HG03558 (cell line): ENCODE measurements around the gene TPST2.

Experiments
- ATAC-seq: cut with Tn5 transposase; IDR thresholded peaks from one replicate; pipeline ENCODE4 v1.9.1; 2021; ENCODE audit warnings: moderate number of reproducible peaks; ENCODE audit not compliant: unreplicated experiment; ENCODE audit errors: extremely low read depth

Gene TPST2

DNA sequence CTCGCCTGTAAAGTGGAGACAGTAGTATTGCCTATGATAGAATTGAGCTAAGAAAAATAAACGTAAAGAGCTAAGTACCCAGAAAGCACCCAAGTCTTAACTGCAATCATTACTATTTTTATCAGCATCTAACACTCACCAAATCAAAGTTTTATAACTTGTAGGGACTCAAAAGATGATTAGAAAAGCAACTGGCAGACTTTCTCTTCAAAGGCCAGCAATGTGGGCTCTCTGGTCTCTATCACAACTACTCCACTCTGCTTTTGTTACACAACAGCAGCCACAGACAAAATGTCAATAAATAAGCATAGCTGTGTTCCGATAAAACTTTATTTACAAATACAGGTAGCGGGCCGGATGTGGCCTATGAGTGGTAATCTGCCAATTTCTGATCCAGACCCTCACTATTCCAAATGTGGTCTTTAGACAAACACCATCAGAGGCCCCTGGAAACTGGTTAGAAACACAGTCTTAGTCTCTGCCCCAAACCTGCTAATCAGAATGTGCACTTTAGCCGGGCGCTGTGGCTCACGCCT, 8.2 kb downstream of the TPST2 start:
- ATAC-seq, result no peak

DNA sequence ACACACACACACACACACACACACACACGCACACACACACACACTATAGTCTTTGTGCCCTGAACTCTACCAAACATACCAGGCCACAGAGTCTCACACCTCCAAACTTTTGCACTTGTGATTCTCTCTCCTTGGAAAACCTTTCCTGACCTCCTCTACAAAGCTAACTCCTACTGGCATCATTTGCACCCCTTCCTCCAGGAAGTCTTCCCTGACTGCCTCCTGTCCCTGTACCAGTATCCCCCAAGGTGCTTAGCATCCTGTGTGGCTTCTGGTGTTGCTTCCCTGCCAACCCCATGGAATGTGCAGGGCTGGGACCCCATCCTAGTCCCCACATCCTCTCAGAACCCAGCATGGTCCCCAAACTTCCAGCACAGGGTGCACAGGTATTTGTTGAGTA, 8.9 kb downstream of the TPST2 start:
- ATAC-seq, result no peak

- ATAC-seq, result no peak
Measured at GRCh38 chr22:26580240-26580962, 9.5 kb downstream of the TPST2 start.

GRCh38 chr22:26579331-26579886, 10.5 kb downstream of the TPST2 start:
- ATAC-seq, result no peak

DNA sequence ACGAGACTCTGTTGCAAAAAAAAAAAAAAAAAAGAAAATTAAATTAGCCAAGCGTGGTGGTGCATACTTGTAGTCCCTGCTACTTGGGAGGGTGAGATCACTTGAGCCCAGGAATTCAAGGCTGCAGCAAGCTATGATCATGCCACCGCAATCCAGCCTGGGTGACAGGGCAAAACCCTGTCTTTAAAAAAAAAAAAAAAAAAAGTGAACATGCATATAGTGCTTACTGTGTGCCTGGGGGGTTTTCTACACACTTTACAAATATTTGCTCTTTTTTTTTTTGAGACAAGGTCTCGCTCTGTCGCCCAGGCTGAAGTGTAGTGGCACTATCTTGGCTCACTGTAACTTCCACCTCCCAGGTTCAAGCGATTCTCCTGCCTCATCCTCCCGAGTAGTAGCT, 12.9 kb downstream of the TPST2 start:
- ATAC-seq, result no peak

DNA sequence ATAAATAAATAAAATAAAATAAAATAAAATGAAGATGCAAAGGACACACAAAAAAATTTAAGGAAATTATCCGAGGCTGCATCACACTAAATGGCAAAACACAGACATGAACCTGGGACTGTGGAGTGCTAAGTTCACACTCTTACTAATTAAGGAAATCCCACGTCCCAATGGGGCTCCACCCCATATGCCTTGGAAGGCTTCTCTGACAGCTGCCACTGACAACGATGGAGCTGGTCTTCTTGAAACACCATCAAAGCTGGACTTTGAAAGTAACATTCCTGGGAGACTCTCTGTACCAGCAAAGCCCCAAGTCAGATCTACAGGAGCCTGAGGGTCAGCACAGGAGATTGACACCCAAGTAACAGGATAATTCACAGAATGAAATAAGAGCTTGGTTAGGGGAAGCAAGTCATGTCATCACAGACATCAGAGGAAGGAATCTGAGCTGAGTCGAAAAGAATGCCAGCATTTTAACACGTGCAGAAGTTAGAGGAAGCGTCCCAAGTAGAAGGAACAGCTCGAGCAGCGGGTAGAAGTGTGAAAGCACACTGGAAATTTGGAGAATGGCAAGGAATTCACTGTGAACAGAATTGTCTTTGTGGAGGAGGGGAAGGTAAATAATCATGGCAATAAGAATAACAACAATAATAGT, 13.8 kb downstream of the TPST2 start:
- no peak for ATAC-seq

GRCh38 chr22:26574001-26574723, 15.8 kb downstream of the TPST2 start:
- ATAC-seq, result no peak

DNA sequence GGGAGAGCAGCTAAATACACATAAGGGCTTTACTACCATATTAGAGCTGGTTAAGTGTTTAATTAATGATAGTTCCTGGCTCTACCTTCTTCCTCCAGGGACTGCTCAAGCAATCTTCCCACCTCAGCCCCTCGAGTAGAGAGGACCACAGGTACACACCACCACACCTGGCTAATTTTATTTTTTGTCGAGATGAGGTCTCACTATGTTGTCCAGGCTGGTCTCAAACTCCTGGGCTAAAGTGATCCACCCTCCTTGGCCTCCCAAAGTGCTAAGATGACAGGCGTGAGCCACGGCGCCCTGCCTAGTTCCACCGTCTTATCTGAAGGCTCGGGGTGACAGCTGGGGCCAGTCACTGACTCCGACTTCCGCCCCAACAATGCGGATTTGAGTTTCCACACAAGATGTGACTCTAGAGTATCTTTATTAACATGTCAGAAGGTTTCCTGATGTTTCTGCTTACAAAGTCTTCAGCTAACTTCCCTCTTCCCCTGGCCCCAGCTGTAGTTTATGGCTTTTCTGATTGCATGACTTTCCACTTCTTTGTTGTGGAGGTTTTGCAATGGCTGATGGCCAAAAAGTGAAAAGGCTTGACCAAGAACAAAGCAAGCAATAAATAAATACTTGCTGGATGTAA, 16.8 kb downstream of the TPST2 start:
- no peak for ATAC-seq

DNA sequence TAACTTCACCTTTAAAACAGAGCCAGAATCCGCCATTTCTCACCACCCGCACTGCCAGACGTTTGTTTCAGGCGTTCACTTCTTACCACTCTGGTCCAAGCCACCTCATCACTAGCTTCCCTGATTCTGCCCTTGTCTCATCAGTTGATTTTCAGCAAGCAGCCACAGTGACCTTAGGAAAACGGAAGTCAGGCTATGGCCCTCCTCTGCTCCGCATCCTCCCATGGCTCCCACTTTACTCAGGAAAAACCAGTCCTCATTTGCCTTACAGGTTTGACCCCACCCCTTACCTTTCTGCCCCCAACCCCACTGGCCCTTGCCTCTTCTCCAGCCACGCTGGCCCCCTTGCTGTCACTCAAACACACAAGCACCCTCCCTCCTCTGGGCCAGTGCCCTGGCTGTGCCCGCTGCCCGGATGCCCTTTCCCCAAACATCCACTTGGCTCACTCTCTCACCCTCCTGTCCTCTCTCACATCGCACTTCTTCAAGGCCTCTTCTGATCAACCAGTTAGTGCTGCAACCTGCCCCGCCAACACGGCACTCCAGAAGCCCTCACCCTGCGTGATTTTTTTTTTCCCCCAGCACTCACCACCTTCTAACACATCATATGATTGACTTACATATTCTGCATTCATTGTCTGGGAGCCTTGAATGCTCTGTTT, 18.9 kb downstream of the TPST2 start:
- no peak for ATAC-seq

DNA sequence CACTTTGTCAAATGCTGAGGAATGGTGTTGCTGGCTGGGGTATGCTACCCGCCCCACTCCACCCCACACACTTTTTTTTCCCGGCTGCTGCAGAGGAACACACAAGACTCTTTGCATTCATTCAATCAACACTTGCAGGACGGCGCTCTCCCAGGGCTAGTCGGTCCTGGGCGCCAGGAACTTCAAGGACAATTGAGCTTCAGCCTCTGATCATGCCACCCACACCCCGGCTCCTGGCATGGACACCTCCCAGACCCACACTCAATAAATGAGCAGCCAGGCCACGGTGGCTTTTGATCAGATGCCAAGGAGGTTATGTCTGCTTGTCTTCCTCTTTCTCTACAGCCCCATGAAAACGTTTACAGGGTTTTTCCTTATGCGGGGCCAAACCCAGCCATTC, 19.8 kb downstream of the TPST2 start:
- no peak for ATAC-seq

- no peak for ATAC-seq
Measured at GRCh38 chr22:26568207-26568706, 21.7 kb downstream of the TPST2 start.

- no peak for ATAC-seq
Measured at GRCh38 chr22:26567610-26568009, 22.3 kb downstream of the TPST2 start.

GRCh38 chr22:26566994-26567393, 22.9 kb downstream of the TPST2 start:
- ATAC-seq, result no peak

DNA sequence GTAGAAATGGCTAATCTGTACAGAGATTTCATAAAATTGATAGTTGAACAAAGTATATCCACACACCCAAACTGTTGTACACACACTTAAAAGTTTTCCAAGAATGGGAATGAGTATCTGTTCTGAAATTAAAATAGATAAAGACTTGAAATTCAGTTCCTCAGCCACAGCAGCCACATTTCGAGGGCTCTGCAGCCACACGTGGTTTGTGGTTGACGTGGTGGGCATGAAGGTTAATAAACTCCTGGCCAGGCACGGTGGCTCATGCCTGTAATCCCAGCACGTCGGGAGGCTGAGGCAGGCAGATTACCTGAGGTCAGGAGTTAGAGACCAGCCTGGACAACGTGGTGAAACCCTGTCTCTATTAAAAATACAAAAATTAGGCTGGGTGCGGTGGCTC, 24.0 kb downstream of the TPST2 start:
- ATAC-seq, result no peak

GRCh38 chr22:26565181-26565580, 24.8 kb downstream of the TPST2 start:
- ATAC-seq, result no peak

GRCh38 chr22:26564672-26565071, 25.3 kb downstream of the TPST2 start:
- no peak for ATAC-seq

DNA sequence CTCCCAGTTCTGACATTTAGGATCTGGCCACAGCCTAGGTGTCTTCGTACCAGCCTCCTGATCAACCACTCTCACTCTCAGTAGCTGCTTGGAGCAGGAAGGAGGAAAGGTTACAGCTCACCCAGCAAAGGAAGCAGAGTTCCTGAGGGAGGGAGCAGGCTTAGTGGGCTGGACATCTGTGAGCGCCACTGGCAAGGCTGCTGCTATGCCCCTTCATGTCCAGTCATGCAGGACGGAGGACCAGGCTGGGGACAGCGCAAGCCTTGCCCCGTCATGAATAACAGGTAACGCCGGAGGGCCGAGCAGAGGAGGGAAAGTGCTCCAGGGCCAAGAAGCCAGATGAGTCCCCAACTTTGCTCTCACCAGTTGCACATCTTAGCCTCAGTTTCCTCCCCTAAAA, 25.8 kb downstream of the TPST2 start:
- no peak for ATAC-seq

GRCh38 chr22:26563022-26563421, 26.9 kb downstream of the TPST2 start:
- ATAC-seq, result no peak

DNA sequence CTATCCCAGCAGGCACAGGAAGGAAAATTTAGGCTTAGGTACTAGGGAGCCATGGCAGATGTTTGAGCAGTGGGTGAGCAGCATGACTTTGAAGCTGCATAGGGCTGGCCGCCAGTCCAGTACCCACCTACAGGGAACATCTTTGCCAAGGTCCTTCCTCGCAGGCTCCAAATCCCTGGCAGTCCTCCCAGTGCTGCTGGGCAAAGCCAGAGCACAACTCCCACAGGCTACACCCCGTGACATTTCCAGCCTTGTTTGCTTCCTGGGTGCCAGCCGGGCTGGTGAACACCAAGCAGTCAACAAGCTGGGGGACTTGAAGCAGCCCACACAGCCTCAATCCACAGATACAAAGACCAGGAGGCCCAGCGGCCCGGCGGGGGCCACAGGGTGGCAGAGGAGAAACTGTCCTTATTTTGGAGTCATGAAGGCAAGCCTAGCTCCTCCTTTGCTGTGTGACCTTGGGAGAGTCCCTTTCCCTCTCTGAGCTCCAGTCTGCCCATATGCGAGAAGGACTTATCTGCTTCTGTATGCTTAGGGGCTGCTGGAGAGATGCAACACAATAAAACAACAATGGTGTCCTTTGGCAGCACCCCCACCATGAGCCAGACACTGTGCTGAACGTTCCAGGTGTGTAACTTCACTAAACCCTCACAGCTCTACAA, 28.0 kb downstream of the TPST2 start:
- no peak for ATAC-seq
